T-helper 22 cell (primary cell): Measurements from ENCODE around the gene TPSD1.
"Not testable (repeated sequence)": the region's sequence is repeated elsewhere in the genome, so short reads cannot be mapped to it uniquely, and the experiment has no call there.

Source experiments
- DNase-seq: peaks from one replicate; pipeline ENCODE4 v3.0.0-alpha.2; 2020; ENCODE audit warnings: low read depth

The TPSD1 gene

GRCh38 chr16:1241081-1241480 lies 14.8 kb upstream of the TPSD1 start:
- not testable (repeated sequence) for DNase-seq

GRCh38 chr16:1243363-1243762 lies 12.5 kb upstream of the TPSD1 start:
- DNase-seq: not testable (repeated sequence)

- DNase-seq: not testable (repeated sequence)
Observed at GRCh38 chr16:1243907-1244850, 11.7 kb upstream of the TPSD1 start.

- DNase-seq: no peak
Observed at GRCh38 chr16:1244881-1245280, 11.0 kb upstream of the TPSD1 start.

GRCh38 chr16:1245452-1246020 lies 10.3 kb upstream of the TPSD1 start:
- no peak for DNase-seq

- DNase-seq: not testable (repeated sequence)
Observed at GRCh38 chr16:1247903-1248537, 7.8 kb upstream of the TPSD1 start.

- not testable (repeated sequence) for DNase-seq
Observed at GRCh38 chr16:1249031-1249755, 6.7 kb upstream of the TPSD1 start.

GRCh38 chr16:1253701-1254364 lies 2.0 kb upstream of the TPSD1 start:
- not testable (repeated sequence) for DNase-seq

- DNase-seq: not testable (repeated sequence)
Observed at GRCh38 chr16:1254821-1255220, 1.0 kb upstream of the TPSD1 start.

GRCh38 chr16:1256296-1256873 lies 516 bp downstream of the TPSD1 start:
- DNase-seq: not testable (repeated sequence)

- DNase-seq: no peak
Observed at GRCh38 chr16:1256874-1257322, 1.0 kb downstream of the TPSD1 start.

GRCh38 chr16:1257561-1258224 lies 1.8 kb downstream of the TPSD1 start:
- DNase-seq: no peak

- DNase-seq: no peak
Observed at GRCh38 chr16:1258225-1258600, 2.3 kb downstream of the TPSD1 start.

GRCh38 chr16:1258906-1259759 lies 3.3 kb downstream of the TPSD1 start:
- DNase-seq: no peak

GRCh38 chr16:1259760-1260068 lies 3.8 kb downstream of the TPSD1 start:
- DNase-seq: no peak

GRCh38 chr16:1260101-1260680 lies 4.3 kb downstream of the TPSD1 start:
- no peak for DNase-seq

- DNase-seq: no peak
Observed at GRCh38 chr16:1261131-1261892, 5.4 kb downstream of the TPSD1 start.

GRCh38 chr16:1262210-1262845 lies 6.5 kb downstream of the TPSD1 start:
- no peak for DNase-seq
